HFF-Myc (cell line): ENCODE data around the gene ZNRF2.
"Not testable (repeated sequence)": the region's sequence is repeated elsewhere in the genome, so short reads cannot be mapped to it uniquely, and the experiment has no call there.

Source experiments
- DNase-seq: peaks from one replicate; pipeline ENCODE4 v3.0.0-alpha.2; 2011; ENCODE audit warnings: low read depth; ENCODE audit errors: extremely low read depth
- H3K4me3 ChIP-seq: replicated peaks from 2 replicates; pipeline ENCODE4 v1.5.1; 2011; ENCODE audit warnings: low read depth, mild to moderate bottlenecking, control low read depth, low read length
- CTCF ChIP-seq: IDR thresholded peaks from 2 replicates; pipeline ENCODE4 v1.5.1; 2012; ENCODE audit warnings: mild to moderate bottlenecking, low read depth, low read length, control low read depth; ENCODE audit errors: missing control alignments

Gene ZNRF2

DNA sequence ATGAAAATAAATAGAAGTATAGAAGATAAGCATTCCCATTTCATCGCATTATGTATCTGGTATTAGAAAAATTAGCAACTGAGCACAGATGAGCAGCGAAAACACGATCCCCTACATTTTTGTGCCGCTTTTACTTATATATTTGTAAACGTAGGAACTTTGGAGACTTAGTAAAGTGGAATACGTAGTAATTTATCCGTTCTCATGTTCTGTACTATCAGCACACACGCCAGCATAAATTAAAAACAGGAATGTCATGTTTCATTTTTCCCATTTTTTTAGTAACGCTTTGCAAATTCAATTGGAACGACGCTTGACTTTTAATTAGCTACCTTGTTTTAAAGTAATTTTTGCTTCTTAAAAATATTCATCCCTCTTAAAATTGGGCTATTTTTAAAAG lies 2.4 kb downstream of the ZNRF2 start:
- peak overlapping the region; percentile 60 for H3K4me3 ChIP-seq
- no peak for TF ChIP-seq CTCF
- DNase-seq: no peak

DNA sequence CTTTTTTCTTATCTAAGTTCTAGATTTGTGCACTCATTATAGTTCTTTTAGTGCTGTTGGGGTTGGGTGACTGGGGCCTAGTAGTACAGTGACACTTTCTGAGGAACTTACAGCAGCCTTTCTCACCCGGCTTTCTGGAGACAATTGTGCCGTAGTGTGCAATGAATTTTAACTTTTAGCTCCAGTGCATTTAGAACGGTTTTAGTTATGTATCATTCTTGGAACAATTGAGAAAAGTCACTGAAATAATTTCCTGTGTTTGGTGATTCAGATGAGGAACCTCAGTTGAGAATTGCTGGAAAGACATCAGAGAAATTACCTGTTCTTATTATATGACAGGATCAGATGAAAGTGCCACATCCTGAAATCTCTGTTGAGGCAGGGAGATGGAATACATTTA lies 3.2 kb downstream of the ZNRF2 start:
- not testable (repeated sequence) for DNase-seq, H3K4me3 ChIP-seq

DNA sequence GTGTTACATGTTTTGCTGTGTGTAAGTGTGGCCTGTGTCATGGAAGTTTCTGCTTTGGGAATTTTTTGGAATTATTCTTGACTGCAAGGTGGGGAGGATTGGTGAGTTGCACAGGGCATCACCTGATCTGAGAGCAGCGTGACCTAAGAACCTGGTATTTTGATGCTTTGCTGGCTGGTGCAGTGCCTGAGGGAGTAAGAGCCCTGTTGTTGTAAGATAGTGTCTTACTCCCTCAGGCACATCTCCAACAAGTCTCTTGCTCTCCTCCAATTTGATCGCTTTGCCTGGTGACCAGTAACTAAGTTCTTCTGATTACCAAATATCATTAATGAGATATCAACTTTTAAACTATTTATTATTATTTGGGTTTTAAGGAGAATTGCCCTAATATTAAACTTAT lies 5.2 kb downstream of the ZNRF2 start:
- DNase-seq, H3K4me3 ChIP-seq: not testable (repeated sequence)

GRCh38 chr7:30290317-30290716 lies 5.9 kb downstream of the ZNRF2 start:
- not testable (repeated sequence) for DNase-seq, H3K4me3 ChIP-seq

- not testable (repeated sequence) for H3K4me3 ChIP-seq, DNase-seq
Measured at GRCh38 chr7:30292416-30293038, 8.1 kb downstream of the ZNRF2 start.

DNA sequence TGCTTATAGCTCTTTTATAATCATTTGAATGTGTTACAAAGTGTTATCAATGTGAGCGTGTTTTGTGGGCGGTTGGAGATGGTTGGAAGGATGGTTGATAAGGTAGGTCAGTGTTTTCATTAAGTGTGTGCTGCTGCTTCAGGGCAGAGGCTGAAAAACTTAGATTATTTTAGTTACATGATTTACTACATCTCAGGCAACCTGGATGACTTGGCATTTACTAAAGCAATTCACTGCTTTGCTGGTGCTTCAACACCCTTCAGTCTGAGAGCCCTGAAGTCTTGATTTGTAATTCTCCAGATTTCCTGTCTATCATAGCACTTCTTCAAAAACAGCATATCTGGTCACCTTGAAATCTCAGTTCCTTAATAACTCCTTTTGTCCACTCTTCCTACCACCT lies 11.9 kb downstream of the ZNRF2 start:
- DNase-seq, H3K4me3 ChIP-seq: not testable (repeated sequence)

DNA sequence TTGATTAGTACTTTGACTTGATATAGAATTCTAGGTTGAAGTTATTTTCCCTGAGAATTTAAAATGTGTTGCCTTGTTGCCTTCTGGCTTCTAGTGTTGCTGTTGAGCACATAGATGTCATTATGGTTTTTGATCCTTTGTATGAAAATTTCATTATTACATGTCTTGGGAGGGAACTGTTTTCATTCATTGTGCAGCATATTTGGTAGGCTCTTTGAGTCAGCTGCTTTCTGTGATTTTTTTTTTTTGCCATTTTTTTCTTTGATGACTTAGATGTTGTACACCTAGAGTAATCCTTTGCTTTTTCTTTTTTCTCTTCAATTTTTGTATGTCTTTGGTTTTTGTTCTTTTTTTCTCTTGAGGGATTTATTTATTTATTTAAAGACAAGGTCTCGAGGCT lies 13.1 kb downstream of the ZNRF2 start:
- not testable (repeated sequence) for DNase-seq, H3K4me3 ChIP-seq

DNA sequence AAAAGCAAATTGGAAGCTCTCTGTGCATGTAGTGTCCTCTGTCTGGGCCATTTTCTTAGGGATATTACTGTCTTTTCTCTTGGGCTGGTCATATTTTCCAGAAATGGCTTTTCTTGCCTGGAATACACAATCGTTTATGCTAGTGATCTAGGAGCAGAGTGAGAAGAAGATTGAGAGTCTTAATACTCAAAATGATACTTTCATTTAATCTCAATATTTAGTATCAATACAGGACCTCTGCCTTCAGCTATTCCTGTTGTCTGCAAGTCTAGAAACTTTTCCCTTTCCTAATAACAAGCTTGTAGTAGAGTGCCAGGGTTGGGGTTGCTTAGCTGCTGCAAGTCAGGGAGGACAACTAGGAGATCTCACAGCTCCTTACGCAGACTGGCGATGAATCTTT lies 14.0 kb downstream of the ZNRF2 start:
- DNase-seq, H3K4me3 ChIP-seq: not testable (repeated sequence)

GRCh38 chr7:30301751-30302150 lies 17.4 kb downstream of the ZNRF2 start:
- no peak for TF ChIP-seq CTCF
- DNase-seq: no peak
- H3K4me3 ChIP-seq: no peak overlapping the region

DNA sequence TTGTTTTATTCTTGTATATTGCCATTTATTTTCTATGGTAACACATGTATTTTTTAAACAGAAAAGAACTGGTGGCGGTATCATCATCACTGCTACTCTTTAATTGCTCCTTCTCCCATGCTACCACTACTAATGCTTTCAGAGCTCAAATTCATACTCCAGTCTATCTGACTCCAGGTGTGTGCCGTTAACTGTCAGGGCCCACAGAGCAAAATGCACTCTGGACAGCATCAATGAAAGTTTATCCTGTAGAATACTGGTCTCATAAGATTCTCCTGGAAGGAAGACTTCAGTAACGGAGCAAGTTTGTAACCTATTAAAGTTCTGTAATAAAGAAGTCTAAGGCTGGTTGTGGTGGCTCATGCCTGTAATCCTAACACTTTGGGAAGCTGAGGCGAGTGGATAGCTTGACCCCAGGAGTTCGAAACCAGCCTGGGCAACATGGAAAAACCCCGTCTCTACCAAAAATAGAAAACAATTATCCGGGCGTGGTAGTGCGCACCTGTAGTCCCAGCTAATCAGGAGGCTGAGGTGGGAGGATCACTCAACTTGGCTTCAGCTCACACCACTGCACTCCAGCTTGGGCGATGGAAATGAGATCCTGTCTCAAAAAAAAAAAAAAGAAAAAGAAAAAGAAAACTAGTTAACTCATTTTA lies 18.4 kb downstream of the ZNRF2 start:
- no peak for TF ChIP-seq CTCF
- H3K4me3 ChIP-seq: no peak overlapping the region
- DNase-seq: no peak
